DMS153 (cell line): ENCODE data around the gene HUNK.

Experiments used
- DNase-seq: peaks from one replicate; lab custom pipeline; 2025; lab: John Stamatoyannopoulos, UW

Gene HUNK

DNA sequence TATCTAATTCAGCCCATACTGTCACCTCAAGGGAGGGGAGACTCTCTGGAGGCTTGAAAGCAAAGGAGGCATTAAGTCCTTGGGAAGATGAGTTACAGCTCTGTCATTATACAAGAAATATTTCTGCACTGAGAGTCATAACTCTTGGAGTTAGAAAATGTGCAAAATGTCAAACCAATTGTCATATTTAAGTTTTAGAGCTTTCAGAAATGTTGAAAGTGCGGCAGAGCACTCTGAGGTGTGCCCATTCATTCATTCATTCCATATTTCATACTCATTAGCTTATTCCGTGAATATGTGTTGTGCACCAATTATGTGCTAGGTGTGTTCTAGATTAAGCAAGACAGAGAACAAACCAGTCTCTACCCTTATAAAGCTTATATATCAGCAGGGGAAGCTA lies 87.1 kb downstream of the HUNK start:
- DNase-seq = no peak

DNA sequence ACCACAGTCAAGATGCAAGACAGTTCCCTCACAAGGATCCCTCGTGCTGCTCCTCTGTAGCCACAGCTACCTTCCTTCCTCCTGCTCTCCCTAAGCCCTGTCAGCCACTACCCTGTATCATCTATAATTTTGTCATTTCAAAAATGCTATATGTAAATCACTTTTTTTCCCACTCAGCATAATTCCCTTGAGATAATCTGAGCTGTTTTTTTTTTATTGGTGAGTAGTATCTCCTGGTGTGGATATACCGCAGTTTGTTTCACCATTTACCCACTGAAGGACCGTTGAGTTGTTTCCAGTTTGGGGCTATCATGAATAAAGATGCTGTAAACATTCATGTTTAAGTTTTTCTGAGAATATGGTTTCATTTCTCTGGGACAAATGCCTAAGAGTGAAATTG lies 88.2 kb downstream of the HUNK start:
- no peak for DNase-seq

- no peak for DNase-seq
Observed at GRCh38 chr21:31961704-31962103, 88.9 kb downstream of the HUNK start.

DNA sequence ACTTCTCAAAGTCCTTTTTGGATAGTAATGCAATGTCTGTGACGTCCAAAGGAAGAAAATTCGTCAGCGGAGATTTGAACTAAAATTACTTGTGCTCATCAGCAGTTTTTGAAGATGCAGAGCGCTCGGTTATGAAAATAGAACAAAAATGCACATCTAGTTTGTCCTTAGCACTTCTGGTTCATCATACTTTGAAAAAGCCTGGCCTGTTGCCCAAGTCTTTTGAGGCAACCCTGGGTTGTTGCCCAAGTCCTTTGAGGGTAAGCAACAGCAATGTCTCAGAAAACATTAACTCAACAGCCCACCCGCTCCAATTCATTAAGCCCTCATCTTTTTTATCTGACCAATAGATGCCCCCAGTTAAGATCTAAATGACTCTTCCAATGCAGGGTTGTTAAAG lies 91.9 kb downstream of the HUNK start:
- no peak for DNase-seq

GRCh38 chr21:31967334-31967733 lies 94.5 kb downstream of the HUNK start:
- no peak for DNase-seq

- no peak for DNase-seq
Observed at GRCh38 chr21:31972622-31973021, 99.8 kb downstream of the HUNK start.

- no peak for DNase-seq
Observed at GRCh38 chr21:31973402-31973944, 100.7 kb downstream of the HUNK start.

DNA sequence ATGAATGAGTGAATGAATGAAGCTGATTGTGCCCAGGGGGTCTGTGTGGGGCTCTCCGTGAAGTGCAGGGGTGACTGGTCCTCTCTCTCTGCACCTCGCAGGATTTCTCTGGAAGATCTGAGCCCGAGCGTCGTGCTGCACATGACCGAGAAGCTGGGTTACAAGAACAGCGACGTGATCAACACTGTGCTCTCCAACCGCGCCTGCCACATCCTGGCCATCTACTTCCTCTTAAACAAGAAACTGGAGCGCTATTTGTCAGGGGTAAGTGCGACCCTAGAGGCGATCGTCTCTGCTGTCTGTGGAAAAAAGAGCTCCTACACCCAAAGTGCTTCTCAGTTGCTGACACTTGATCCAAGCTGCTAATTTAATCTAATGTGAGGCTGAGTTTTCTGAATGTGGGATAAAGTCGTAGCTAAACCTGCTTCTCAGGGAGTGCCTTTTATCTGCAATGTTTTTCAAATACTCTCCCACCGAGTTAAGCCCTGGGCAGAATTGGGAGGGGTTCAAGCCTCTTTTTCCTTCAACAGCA lies 101.7 kb downstream of the HUNK start:
- no peak for DNase-seq

GRCh38 chr21:31975491-31975890 lies 102.7 kb downstream of the HUNK start:
- DNase-seq = no peak

DNA sequence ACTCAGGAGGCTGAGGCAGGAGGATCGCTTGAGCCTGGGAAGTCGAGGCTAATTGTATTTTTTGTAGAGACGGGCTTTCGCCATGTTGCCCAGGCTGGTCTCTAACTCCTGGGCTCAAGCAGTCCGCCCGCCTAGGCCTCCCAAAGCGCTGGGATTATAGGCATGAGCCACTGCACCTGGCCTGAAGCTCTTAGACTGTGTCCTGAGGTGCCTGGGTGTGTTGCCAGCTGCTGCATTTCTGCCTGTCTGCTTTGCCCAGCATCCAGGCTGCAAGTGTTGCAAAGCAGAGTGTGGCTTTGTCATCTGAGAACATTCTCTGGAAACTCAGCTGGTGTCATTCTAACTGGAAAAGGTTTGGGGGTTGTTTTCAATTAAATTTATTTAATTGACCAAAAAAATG lies 105.0 kb downstream of the HUNK start:
- DNase-seq = no peak

DNA sequence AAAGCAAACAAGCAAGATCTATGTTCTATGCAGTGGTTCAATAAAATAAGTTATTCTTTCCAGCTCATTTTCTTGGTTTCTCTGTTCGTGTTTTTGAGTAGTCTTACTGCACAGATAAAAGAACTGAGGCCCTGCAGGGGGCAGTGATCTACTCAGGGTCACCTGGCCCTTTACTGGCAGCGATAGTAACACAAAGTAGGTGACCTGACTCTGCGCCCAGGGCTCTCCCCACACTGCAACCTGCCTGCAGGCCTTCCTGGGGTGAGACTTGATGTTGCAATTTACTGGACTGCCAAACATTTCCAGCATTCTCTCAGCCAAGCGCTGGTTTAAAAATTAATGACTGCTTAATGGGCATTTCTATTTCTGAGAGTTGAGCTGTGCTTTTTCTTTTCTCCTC lies 110.3 kb downstream of the HUNK start:
- no peak for DNase-seq

GRCh38 chr21:31983554-31983953 lies 110.7 kb downstream of the HUNK start:
- DNase-seq = no peak

DNA sequence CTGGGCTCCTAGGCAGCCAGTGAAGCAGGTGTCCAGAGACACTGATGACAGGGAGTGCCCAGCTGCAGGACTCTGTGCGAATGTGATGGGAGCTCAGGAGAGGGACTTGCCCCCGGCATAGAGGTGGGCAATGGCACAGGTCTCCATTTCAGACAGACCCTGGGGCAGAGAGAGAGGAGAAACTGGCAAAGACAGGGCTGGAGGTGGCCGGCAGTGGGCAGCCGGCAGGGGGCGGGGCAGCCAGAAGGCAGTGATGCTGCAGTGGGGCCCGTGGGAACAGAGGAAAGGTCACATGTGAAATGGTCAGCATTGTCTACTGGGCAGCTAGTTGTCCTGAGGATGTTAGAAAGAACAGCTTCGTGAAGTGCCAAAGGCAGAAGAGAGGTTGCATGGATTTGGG lies 112.6 kb downstream of the HUNK start:
- DNase-seq = no peak

- no peak for DNase-seq
Observed at GRCh38 chr21:31986035-31986856, 113.4 kb downstream of the HUNK start.

GRCh38 chr21:31987696-31988095 lies 114.9 kb downstream of the HUNK start:
- no peak for DNase-seq

- no peak for DNase-seq
Observed at GRCh38 chr21:31988492-31989290, 115.9 kb downstream of the HUNK start.

DNA sequence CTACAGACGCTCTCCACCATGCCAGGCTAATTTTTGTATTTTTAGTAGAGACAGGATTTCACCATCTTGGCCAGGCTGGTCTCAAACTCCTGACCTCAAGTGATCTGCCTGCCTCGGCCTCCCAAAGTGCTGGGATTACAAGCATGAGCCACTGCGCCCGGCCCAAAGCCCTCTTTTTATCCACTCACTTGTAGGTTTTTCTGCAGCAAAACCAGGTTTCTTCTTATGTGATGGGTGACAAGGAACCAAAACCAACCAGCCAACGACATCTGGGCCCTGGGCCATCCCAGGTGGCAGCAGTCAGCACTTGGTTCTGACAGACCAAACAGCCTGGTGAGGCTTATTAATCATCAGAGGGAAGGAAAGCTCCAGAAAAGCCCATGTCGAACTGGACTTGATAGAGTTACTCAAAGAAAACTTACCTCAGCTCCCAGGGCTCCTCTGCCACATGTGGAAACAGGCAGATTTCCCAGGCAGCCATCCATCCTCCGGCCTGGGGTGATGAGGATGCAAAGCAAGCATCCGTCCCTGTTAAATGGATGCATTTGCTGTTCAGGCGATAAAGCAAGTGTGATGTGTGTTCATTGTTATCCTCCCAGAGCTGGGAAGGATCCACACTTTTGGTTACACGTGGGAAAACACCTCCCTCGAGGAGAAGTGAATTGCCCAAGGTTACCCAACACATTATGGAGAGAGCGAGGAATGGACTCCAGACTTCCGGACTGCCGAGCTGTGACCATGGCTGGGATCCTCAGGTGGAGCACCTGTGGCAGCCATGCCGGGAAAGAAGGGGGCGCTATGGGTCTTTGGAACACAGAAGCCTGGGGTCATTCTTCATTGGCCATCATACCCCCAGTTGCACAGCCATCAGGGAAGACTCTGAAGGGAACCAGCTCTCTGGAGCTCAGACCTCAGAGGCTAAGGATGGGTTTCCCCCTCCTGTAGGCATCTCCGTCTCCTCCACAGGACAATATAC lies 118.8 kb downstream of the HUNK start:
- DNase-seq = no peak

DNA sequence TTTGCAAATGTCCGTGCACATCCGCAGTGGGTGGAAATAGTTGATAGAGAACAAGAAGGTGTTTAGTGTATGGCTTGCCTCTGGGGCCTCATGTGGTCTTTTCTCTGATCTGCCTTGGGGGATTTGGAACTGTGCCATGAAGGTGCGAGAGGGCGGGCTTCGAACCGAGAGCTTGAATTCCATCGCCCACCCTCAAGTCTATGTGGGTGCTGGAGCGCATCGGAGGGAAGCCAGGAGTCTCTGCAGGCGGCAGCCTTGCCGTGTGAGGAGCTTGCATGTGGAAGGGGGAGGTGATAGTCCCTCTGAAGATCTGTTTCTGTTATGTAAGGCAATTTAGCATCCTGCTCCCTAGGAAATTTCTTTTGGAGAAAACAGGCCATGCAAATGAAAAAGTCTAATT lies 119.6 kb downstream of the HUNK start:
- no peak for DNase-seq

- DNase-seq = no peak
Observed at GRCh38 chr21:31993826-31994825, 121.3 kb downstream of the HUNK start.

DNA sequence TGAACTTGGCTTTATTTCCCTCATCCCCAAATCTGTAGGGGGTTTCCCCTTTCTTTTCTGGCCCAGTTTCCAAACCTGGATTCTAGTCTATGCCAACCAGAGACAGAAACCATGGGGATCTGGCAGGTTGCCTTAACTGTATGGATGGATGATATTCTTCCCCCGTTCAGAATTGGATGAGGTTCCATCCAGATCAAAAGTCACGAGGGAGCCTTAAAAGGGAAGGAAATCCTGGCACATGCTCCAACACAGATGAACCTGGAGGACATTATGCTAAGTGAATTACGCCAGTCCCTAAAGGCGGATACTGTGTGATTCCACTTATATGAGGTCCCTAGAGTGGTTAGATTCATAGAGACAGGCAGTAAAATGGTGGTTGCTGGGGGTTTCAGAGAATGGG lies 124.4 kb downstream of the HUNK start:
- DNase-seq = no peak
